LNCAP (cell line): ENCODE results near the gene DBN1.

Experiments
- CTCF ChIP-seq: fragments of 450-650 bp; IDR thresholded peaks from 2 replicates; pipeline ENCODE4 v1.5.1; 2017; ENCODE audit warnings: mild to moderate bottlenecking

Gene DBN1

DNA sequence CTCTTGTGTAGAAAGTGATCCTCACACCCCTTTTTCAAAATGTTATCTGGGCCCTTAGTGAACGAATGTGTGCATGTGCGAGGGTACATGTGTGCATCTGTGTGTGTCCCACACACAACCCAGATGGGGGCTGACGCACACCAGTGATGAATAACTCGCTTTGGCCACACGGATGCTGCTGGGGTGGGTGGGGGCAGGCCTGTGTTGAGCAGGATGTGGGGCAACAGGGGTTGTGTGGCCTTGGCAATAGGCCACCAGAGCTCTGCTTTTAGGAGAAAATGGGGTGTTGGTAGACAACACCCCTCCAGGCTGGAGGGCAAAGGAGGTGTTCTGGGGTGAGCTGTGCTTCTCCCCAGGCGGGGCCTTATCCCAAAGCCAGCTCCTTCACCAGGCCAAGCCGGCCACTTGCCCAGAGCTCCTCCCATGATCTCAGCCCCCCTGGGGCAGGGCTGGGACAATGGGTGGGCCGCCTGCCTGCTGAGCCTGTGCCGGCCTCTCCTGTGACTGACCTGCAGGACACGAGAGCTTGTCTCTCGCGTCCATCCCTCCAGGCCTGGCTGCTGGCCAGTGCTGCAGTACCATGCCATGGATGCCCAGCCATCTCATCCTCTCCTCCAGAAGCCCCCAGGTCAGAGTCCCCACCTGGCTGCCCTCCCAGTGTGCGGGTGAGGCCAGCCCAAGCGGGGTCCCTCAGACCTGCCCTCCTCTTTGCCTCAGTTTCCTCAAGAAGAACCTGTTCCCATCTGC lies 1.7 kb downstream of the DBN1 start:
- no peak for TF ChIP-seq CTCF

GRCh38 chr5:177470759-177471536 lies 2.5 kb downstream of the DBN1 start:
- no peak for TF ChIP-seq CTCF

GRCh38 chr5:177469750-177470525 lies 3.5 kb downstream of the DBN1 start:
- TF ChIP-seq CTCF, result no peak

DNA sequence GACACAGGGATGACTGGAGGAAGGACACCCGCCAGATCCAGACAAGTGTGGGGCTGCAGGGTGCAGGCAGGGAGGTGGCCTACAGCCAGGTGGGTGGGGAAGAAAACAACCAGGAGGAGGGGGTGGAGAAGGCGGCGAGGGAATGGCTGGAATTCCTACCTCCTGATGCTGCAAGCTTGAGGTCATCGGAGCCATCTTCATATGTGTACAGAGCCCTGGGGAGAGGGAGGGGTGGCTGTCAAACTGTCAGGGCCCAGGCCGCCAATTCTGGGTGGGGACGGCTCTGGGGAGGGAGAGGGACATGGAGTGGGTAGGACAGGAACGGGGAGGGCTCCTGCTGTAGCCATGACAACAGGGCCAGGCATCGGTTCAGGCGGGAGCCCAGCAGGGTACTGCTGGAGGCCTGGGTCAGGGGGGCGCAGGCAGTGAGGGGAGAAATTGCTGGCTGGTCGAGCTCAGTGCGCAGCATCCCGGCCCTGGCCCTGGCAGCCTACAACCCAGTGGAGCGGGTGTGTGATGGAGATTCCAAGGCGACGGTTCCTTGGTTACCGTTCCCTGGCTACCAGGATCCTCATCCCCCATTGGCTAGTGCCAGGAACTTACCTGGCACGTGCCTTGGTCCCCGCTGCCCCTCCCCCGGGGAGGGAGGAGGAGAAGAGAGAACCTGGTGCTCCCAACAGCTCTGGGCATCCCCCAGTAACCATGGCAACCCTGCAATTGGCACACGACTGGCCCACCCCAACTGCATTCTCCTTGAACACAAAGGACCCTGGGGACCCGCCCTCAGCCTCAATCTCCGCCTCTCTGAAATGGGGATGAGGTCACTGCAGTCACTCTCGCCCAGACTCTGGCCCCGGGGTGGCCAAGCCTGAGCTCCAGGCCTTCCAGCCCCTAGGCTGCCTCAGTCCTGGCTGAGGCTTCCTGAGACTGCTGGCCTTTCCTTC lies 4.5 kb downstream of the DBN1 start:
- TF ChIP-seq CTCF, result no peak

GRCh38 chr5:177468329-177468684 lies 5.1 kb downstream of the DBN1 start:
- no peak for TF ChIP-seq CTCF

GRCh38 chr5:177467436-177467835 lies 6.0 kb downstream of the DBN1 start:
- TF ChIP-seq CTCF, result no peak

- TF ChIP-seq CTCF, result no peak
Observed at GRCh38 chr5:177466861-177467260, 6.6 kb downstream of the DBN1 start.
